Epithelial cell of esophagus (primary cell): Measurements from ENCODE around the gene HOXB5.

Experiments used
- DNase-seq: peaks from one replicate; pipeline ENCODE4 v3.0.0; 2010; ENCODE audit warnings: low read depth
- H3K4me3 ChIP-seq: 2 replicates; pipeline ENCODE4 v1.5.1; 2011; ENCODE audit warnings: mild to moderate bottlenecking, low read length, control low read depth
- CTCF ChIP-seq: IDR thresholded peaks from 2 replicates; pipeline ENCODE4 v1.5.1; 2011; ENCODE audit warnings: low read depth, mild to moderate bottlenecking, low read length, control low read depth, inconsistent platforms; ENCODE audit not compliant: insufficient read depth; ENCODE audit errors: missing control alignments

HOXB5 gene

GRCh38 chr17:48562934-48563333 is 30.6 kb downstream of the HOXB5 start:
- no peak for DNase-seq
- H3K4me3 ChIP-seq: no peak overlapping the region
- TF ChIP-seq CTCF: no peak

- no peak for DNase-seq
- no peak overlapping the region for H3K4me3 ChIP-seq
- no peak for TF ChIP-seq CTCF
Observed at GRCh38 chr17:48561884-48562810, 31.4 kb downstream of the HOXB5 start.

DNA sequence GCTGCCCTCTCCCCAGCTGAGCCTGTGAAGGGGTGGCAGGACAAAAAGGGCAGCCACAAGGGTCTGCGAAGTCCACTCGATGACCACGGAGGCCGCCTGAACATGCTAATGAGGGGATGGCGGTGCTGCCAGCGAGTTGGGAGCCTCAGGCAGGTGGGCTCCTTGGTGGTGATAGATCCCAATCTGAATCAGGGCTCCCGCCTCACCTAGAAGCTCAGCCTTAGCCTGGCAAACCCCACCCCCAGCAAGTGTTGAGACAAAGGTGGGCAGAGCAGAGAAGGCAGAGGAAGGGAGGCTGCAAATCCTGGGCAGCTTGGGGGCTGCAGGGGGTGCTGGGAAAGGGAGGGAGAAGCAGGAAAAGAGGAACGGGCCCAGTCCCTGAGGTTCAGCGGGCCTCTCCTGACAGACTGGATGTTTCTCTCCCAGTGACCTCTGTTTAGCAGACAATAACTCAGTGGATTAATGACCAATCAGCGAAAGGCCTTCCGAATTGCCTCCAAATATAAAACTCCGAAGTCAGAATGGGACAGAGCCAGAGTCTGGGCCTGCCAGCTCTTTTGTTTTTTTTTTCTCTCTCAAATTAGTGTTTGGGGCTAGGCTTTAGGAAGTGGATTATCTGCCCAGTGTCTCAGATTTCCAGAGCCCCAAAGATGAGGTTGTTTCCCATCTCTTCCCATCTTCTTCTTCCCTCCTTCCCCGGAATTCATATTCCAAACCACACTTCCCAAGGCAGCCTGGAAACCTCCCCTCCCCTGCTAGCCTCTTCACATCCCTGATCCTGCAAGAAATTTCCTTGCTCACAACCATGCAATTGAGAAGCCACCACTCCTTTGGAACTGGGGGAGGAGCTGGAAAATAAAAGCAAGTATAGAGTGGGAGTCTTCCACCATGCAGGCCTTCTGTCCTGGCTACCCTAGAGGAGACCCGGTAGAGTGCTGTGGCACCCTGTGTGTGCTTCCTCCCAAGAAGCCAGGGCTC is 33.5 kb downstream of the HOXB5 start:
- no peak overlapping the region for H3K4me3 ChIP-seq
- no peak for TF ChIP-seq CTCF
- no peak for DNase-seq

DNA sequence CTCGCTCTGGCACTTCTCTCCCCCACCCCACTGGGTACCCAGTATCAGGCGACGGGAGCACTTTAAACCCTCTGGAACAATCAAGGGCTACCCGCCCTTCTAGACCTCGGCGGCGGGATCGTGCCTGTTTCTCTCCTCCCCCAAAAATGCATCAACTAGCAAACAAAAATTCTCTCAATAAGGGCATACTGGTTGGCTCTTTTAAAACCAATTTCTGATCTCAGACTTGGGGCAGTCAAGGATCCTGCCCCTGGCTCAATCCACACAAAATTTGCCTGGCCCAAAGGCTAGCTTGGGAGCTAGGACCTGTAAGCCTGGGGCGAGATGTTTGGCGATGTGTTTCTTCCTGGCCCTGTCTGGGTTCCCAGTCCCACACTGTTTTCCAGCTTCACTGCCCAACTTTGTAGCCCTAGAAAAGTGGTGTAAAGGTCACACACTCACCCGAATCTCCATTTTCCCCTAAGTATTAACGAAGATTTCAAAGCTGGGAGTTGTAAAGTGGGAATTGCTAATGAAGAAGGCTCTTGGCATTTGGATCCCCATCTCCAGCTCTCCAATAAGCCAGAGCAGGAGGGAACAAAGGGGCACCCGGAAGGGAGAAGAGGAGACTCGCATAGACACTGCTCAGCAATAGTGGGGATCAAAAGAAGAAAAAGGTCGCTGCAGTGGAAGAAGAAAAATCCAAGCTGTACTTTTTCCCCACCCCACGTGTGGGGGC is 34.3 kb downstream of the HOXB5 start:
- TF ChIP-seq CTCF: no peak
- no peak for DNase-seq
- no peak overlapping the region for H3K4me3 ChIP-seq

DNA sequence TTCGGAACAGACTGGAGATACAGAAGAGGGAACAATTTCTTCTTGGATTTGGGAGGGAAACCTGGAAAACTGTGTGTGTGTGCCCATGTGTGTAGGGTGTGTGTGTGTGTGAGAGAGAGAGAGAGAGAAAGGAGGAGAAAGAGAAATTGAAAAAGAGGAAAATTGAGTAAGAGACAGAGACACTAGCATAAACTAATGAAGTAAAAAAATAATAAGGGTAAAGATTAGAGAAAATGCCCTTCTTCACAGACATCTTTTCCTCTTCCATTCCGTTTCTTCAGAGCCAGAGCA is 34.8 kb downstream of the HOXB5 start:
- no peak overlapping the region for H3K4me3 ChIP-seq
- no peak for DNase-seq
- TF ChIP-seq CTCF: no peak

GRCh38 chr17:48558057-48558830 is 35.3 kb downstream of the HOXB5 start:
- DNase-seq: no peak
- no peak overlapping the region for H3K4me3 ChIP-seq
- no peak for TF ChIP-seq CTCF
